GM12878 (cell line): ENCODE data around the gene ANO4. TPM values are rescaled to one million over a fixed set of nuclear protein-coding genes. Genes with fewer than 3 reads are reported as not detected.

Source experiments
- ATAC-seq: fragments of 200-7000 bp; cut with Tn5 transposase; 3 replicates; pipeline ENCODE4 v1.9.1; 2020; ENCODE audit warnings: mild to moderate bottlenecking, moderate library complexity
- BruUV-seq: library from RNA; stranded (reverse); fragments of 400-500 nt; replicated peaks from 2 replicates; lab custom pipeline; 2021; lab: Mats Ljungman, UMichigan
- CTCF ChIA-PET: fragments of 300-600 bp; sonication (Branson Sonifier 250); formaldehyde crosslinking; extraction: SDS; loops from one replicate; lab custom pipeline; 2021; ENCODE audit warnings: inconsistent platforms; lab: Yijun Ruan, JAX
- POLR2A ChIA-PET: fragments of 350-600 bp; formaldehyde crosslinking; extraction: SDS; loops from one replicate; lab custom pipeline; 2021; ENCODE audit warnings: inconsistent platforms; lab: Charles Lee
- RAD21 ChIA-PET: fragments of 300-600 bp; sonication (Branson Sonifier 250); formaldehyde crosslinking; loops from one replicate; lab custom pipeline; 2023; ENCODE audit warnings: antibody characterized with exemption; ENCODE audit not compliant: unreplicated experiment; lab: Charles Lee
- SMC1A ChIA-PET: fragments of 300-600 bp; sonication (Branson Sonifier 250); formaldehyde crosslinking; loops from one replicate; lab custom pipeline; 2023; ENCODE audit not compliant: unreplicated experiment, uncharacterized antibody; lab: Charles Lee
- DNase-seq: peaks from one replicate; pipeline ENCODE4 v3.0.0-alpha.2; 2011; ENCODE audit warnings: low read depth, low spot score
- FAIRE-seq: peaks from 3 replicates; lab custom pipeline; 2011; peaks lifted over from hg19 to GRCh38; lab: Jason Lieb, UNC
- H2AFZ ChIP-seq: 2 replicates; pipeline ENCODE4 v1.6.0; 2011; ENCODE audit warnings: low read depth, low read length, control low read depth; ENCODE audit not compliant: control insufficient read depth
- H3K27ac ChIP-seq: 2 replicates; pipeline ENCODE4 v1.5.1; 2011; ENCODE audit warnings: control low read depth; ENCODE audit not compliant: control insufficient read depth, insufficient read depth
- H3K27me3 ChIP-seq, 2 experiments: replicated peaks in 1 of 2; 2 replicates each; pipeline versions ENCODE4 v1.6.0 to v1.6.1; 2011; ENCODE audit warnings: low read length in 1 of 2; ENCODE audit not compliant: control insufficient read depth in 2 of 2, insufficient read depth in 2 of 2
- H3K36me3 ChIP-seq, 2 experiments: 2 replicates each; pipeline ENCODE4 v1.5.1; 2011; ENCODE audit warnings: low read length in 1 of 2; ENCODE audit not compliant: control insufficient read depth in 2 of 2, insufficient read depth in 2 of 2
- H3K4me1 ChIP-seq: 2 replicates; pipeline ENCODE4 v1.6.1; 2011; ENCODE audit warnings: mild to moderate bottlenecking, low read length, moderate library complexity, mixed read lengths; ENCODE audit not compliant: control insufficient read depth, insufficient read depth
- H3K4me2 ChIP-seq: 2 replicates; pipeline ENCODE4 v1.6.0; 2011; ENCODE audit warnings: control low read depth; ENCODE audit not compliant: control insufficient read depth, insufficient read depth
- H3K4me3 ChIP-seq: fragments of 200-600 bp; sonication (generic); 2 replicates; pipeline ENCODE4 v1.5.1; 2016
- H3K79me2 ChIP-seq: 2 replicates; pipeline ENCODE4 v1.6.0; 2011; ENCODE audit warnings: low read length; ENCODE audit not compliant: control insufficient read depth, insufficient read depth
- H3K9ac ChIP-seq: 2 replicates; pipeline ENCODE4 v1.8.0; 2011; ENCODE audit warnings: low read length, control low read depth, mixed read lengths; ENCODE audit not compliant: control insufficient read depth, insufficient read depth
- H3K9me3 ChIP-seq: replicated peaks from 3 replicates; pipeline ENCODE4 v1.5.1; 2011; ENCODE audit warnings: mild to moderate bottlenecking, low read length; ENCODE audit not compliant: control insufficient read depth, insufficient read depth
- H4K20me1 ChIP-seq: 2 replicates; pipeline ENCODE4 v1.6.0; 2011; ENCODE audit not compliant: control insufficient read depth, insufficient read depth
- CHD1 ChIP-seq: IDR thresholded peaks from 2 replicates; pipeline ENCODE4 v1.6.1; 2012; ENCODE audit warnings: low read depth, low read length, improper control_type of control experiment
- FOS ChIP-seq: IDR thresholded peaks from 3 replicates; pipeline ENCODE4 v1.6.1; 2011; ENCODE audit warnings: borderline replicate concordance; ENCODE audit not compliant: insufficient read length; ENCODE audit errors: extremely low read depth
- FOXM1 ChIP-seq: IDR thresholded peaks from 2 replicates; pipeline ENCODE4 v1.6.1; 2012; ENCODE audit warnings: low read depth, mild to moderate bottlenecking, inconsistent platforms, low read length, moderate library complexity
- IKZF1 ChIP-seq: fragments of 450-650 bp; conservative IDR thresholded peaks from 2 replicates; pipeline ENCODE4 v1.6.1; 2017; ENCODE audit warnings: antibody characterized with exemption, mild to moderate bottlenecking
- MTA3 ChIP-seq: IDR thresholded peaks from 2 replicates; pipeline ENCODE4 v1.6.1; 2012; ENCODE audit warnings: low read length, inconsistent platforms, borderline replicate concordance
- NBN ChIP-seq: fragments of 450-650 bp; IDR thresholded peaks from 2 replicates; pipeline ENCODE4 v1.6.1; 2016
- NFIC ChIP-seq: IDR thresholded peaks from 2 replicates; pipeline ENCODE4 v1.6.1; 2012; ENCODE audit warnings: low read depth, mild to moderate bottlenecking, inconsistent platforms, low read length, moderate library complexity
- NFYB ChIP-seq: IDR thresholded peaks from 2 replicates; pipeline ENCODE4 v1.6.1; 2011; ENCODE audit warnings: low read depth, mild to moderate bottlenecking, low read length, improper control_type of control experiment, moderate library complexity; ENCODE audit not compliant: insufficient read depth
- NR2C1 ChIP-seq: fragments of 450-650 bp; IDR thresholded peaks from 2 replicates; pipeline ENCODE4 v1.6.1; 2017; ENCODE audit warnings: antibody characterized with exemption, mild to moderate bottlenecking, moderate library complexity
- POLR2AphosphoS5 ChIP-seq: IDR thresholded peaks from 2 replicates; pipeline ENCODE4 v1.6.1; 2011; ENCODE audit warnings: mild to moderate bottlenecking, low read length, inconsistent platforms
- SMAD5 ChIP-seq: IDR thresholded peaks from 2 replicates; pipeline ENCODE4 v1.6.1; 2016; ENCODE audit warnings: antibody characterized with exemption, low read depth
- TBL1XR1 ChIP-seq: IDR thresholded peaks from 2 replicates; pipeline ENCODE4 v1.6.1; 2012; ENCODE audit warnings: low read depth, low read length, improper control_type of control experiment
- YBX1 ChIP-seq: fragments of 450-650 bp; IDR thresholded peaks from 2 replicates; pipeline ENCODE4 v1.6.1; 2016; ENCODE audit warnings: antibody characterized with exemption
- ZSCAN29 ChIP-seq: fragments of 450-650 bp; IDR thresholded peaks from 2 replicates; pipeline ENCODE4 v1.6.1; 2017; ENCODE audit warnings: mild to moderate bottlenecking, moderate library complexity
- in situ Hi-C: fragments of 300-500 bp; cut with MboI; formaldehyde crosslinking; loops from 9 replicates; pipeline ENCODE4 v1.14.3; 2018; ENCODE audit warnings: mixed read lengths
- intact Hi-C: fragments of 100-400 bp; cut with micrococcal nuclease; formaldehyde crosslinking; loops from one replicate; pipeline ENCODE4 v1.14.2; 2022; ENCODE audit not compliant: unreplicated experiment
- polyA plus RNA-seq, 11 experiments: library from polyadenylated mRNA; depleted of rRNA in 4 of 11; unstranded in 6 of 11; stranded (reverse) in 5 of 11; fragments of >200 nt; fragmentation: Nextera tagmentation in 4 of 11; fragmentation: Illumina TruSeq in 1 of 11; extraction: Ambion mirVana in 4 of 11; extraction: Trizol in 1 of 11; gene quantifications; 1 replicate in 1 of 11; 2 replicates in 10 of 11; pipeline versions ENCODE4 v1.2.1 to v1.2.3, GENCODE V29; 2011 to 2016; ENCODE audit warnings: inconsistent platforms in 2 of 11, missing spikeins in 2 of 11, low read depth in 1 of 11
- total RNA-seq, 4 experiments: library from RNA; depleted of rRNA in 3 of 4; stranded (reverse); fragments of >200 nt in 3 of 4; fragmentation: Illumina TruSeq in 1 of 4; extraction: Trizol in 1 of 4; gene quantifications; 2 replicates each; pipeline versions ENCODE4 v1.2.1 to v1.2.3, GENCODE V29; 2013 to 2021

ANO4 gene
- total and polyA plus RNA-seq, 10 of the 15 experiments (the other 5 are each of a cell fraction or from before 2014, with no cell fraction given): not detected

GRCh38 chr12:101053203-101053602 lies 258.6 kb downstream of the ANO4 start:
- H3K79me2 ChIP-seq: no peaks in the 10 kb centered on the region
- SMC1A ChIA-PET: no interaction called here
- FAIRE-seq (no peak), ATAC-seq (no peak), DNase-seq (no peak)
- no TSS peak for BruUV-seq
- H3K4me3 ChIP-seq: no peak overlapping the region
- CTCF ChIA-PET: no interaction called here
- H3K4me1 ChIP-seq: no peaks in the 10 kb centered on the region
- TF ChIP-seq NR2C1: no peak
- no peak for TF ChIP-seq ZSCAN29
- TF ChIP-seq FOXM1: no peak
- no peak for TF ChIP-seq NFIC
- no peak for TF ChIP-seq NFYB
- no peak for TF ChIP-seq MTA3
- TF ChIP-seq YBX1: no peak
- TF ChIP-seq FOS: no peak
- no peak for TF ChIP-seq NBN
- TF ChIP-seq TBL1XR1: no peak
- no peak for TF ChIP-seq POLR2AphosphoS5
- no peak for TF ChIP-seq CHD1
- TF ChIP-seq SMAD5: no peak
- no peak for TF ChIP-seq IKZF1
- RAD21 ChIA-PET: no interaction called here
- no peaks in the 10 kb centered on the region for H4K20me1 ChIP-seq
- no peak overlapping the region for H2AFZ ChIP-seq
- in situ Hi-C loops: no loop called here
- POLR2A ChIA-PET: no interaction called here
- no peak overlapping the region for H3K4me2 ChIP-seq
- no peak overlapping the region for H3K9ac ChIP-seq
- no peaks in the 10 kb centered on the region for H3K36me3 ChIP-seq
- intact Hi-C loops: no loop called here
- no peaks in the 10 kb centered on the region for H3K9me3 ChIP-seq
- no peak overlapping the region for H3K27ac ChIP-seq
- no peaks in the 10 kb centered on the region for H3K27me3 ChIP-seq
